ENCODE results near the gene CKS1B. TPM values are rescaled to one million over a fixed set of nuclear protein-coding genes. Genes with fewer than 3 reads are reported as not detected.

The CKS1B gene
- total RNA-seq, 1 donor from 2014 or later = 23.2 TPM

DNA sequence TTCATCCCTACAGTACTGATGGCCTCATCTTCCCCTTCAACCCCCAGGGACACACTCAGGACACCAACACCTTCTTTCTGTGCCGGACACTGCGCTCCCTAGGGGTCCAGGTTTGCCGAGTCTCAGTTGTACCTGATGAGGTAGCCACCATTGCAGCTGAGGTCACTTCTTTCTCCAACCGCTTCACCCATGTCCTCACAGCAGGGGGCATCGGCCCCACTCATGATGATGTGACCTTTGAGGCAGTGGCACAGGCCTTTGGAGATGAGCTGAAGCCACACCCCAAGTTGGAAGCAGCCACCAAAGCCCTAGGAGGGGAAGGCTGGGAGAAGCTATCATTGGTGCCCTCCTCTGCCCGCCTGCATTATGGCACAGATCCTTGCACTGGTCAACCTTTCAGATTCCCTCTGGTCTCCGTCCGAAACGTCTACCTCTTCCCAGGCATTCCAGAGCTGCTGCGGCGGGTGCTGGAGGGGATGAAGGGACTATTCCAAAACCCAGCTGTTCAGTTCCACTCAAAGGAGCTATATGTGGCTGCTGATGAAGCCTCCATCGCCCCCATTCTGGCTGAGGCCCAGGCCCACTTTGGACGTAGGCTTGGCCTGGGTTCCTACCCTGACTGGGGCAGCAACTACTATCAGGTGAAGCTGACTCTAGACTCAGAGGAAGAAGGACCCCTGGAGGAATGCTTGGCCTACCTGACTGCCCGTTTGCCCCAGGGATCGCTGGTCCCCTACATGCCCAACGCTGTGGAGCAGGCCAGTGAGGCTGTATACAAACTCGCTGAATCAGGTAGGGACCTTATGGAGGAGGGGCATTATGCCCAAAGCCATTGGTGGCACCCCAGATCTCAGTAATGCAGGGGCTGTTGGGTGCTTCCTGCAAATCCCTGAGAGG, 13.8 kb downstream of the CKS1B start:
- H3K27me3 Mint-ChIP-seq (ENCODE audit: low read depth) = no peaks in the 10 kb centered on the region
- H3K9me3 Mint-ChIP-seq (ENCODE audit: low read depth) = no peaks in the 10 kb centered on the region
- TF ChIP-seq, protein P1, sequence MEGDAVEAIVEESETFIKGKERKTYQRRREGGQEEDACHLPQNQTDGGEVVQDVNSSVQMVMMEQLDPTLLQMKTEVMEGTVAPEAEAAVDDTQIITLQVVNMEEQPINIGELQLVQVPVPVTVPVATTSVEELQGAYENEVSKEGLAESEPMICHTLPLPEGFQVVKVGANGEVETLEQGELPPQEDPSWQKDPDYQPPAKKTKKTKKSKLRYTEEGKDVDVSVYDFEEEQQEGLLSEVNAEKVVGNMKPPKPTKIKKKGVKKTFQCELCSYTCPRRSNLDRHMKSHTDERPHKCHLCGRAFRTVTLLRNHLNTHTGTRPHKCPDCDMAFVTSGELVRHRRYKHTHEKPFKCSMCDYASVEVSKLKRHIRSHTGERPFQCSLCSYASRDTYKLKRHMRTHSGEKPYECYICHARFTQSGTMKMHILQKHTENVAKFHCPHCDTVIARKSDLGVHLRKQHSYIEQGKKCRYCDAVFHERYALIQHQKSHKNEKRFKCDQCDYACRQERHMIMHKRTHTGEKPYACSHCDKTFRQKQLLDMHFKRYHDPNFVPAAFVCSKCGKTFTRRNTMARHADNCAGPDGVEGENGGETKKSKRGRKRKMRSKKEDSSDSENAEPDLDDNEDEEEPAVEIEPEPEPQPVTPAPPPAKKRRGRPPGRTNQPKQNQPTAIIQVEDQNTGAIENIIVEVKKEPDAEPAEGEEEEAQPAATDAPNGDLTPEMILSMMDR (IDR thresholded peaks at IDR 0.05) = no peak
- H3K4me3 Mint-ChIP-seq (ENCODE audit: unreplicated experiment) = no peak overlapping the region
- H3K36me3 Mint-ChIP-seq (ENCODE audit: low read depth) = peaks cover 7% of the 10 kb centered on the region
- H3K4me1 Mint-ChIP-seq (ENCODE audit: low read depth) = peaks cover 10% of the 10 kb centered on the region
- H3K27ac Mint-ChIP-seq (ENCODE audit: unreplicated experiment) = no peak overlapping the region
- peak; percentile 51 for DNase-seq (ENCODE audit: low spot score)

DNA sequence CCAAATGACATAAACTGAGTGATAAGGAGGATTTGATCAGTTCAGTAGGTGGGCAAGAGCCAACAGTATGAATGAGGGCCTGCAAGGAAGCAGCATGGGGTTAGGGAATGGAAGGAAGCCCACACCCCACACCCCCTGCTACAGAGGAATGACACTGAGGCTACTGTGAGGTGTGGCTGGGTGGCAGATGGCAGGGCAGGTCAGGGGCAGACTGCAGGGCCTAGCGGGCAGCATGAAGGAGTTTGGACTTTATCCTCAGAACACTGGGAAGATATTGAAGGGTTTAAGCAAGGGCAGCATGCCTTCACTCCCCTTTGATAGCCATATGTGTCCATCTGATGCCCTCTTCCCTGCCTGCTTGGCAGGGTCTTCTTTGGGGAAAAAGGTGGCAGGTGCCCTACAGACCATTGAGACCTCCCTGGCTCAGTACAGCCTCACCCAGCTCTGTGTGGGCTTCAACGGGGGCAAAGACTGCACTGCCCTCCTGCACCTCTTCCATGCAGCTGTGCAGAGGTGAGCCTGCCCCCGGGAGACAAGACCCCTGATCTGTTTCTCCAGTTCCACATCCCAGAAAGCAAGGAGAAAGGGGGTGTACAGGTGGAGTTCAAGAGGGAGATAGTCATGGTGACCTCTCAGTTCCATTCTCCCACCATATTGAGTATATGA, 14.8 kb downstream of the CKS1B start:
- Mint-ChIP-seq H3K27ac (ENCODE audit: unreplicated experiment) (no peak overlapping the region), H3K4me3 (ENCODE audit: unreplicated experiment) (no peak overlapping the region), H3K27me3 (ENCODE audit: low read depth) (no peaks in the 10 kb centered on the region), H3K4me1 (ENCODE audit: low read depth) (peaks cover 4% of the 10 kb centered on the region), H3K36me3 (ENCODE audit: low read depth) (peaks cover 7% of the 10 kb centered on the region), H3K9me3 (ENCODE audit: low read depth) (no peaks in the 10 kb centered on the region)
- TF ChIP-seq, protein P1 (IDR thresholded peaks at IDR 0.05) = no peak
- peak; percentile 51 for DNase-seq (ENCODE audit: low spot score)

DNA sequence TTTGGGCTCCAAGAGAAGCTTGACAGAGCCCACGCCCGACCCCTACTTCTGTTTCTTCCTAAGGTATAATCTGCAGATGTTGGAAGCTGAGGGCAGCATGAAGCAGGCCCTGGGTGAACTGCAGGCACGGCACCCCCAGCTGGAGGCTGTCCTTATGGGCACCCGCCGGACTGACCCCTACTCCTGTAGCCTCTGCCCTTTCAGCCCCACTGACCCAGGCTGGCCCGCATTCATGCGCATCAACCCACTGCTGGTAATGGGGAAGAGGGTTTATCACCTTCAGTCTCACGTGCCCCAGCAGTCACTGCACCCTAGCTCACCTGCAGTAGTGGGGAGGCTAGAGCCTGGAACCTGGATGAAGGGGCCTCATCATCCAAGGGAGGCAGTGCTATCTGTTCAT, 15.8 kb downstream of the CKS1B start:
- H3K9me3 Mint-ChIP-seq (ENCODE audit: low read depth) = no peaks in the 10 kb centered on the region
- H3K27ac Mint-ChIP-seq (ENCODE audit: unreplicated experiment) = no peak overlapping the region
- no peaks in the 10 kb centered on the region for H3K27me3 Mint-ChIP-seq (ENCODE audit: low read depth)
- TF ChIP-seq, protein P1 (IDR thresholded peaks at IDR 0.05) = no peak
- H3K4me3 Mint-ChIP-seq (ENCODE audit: unreplicated experiment) = no peak overlapping the region
- peaks cover 4% of the 10 kb centered on the region for H3K4me1 Mint-ChIP-seq (ENCODE audit: low read depth)
- DNase-seq (ENCODE audit: low spot score) = peak; percentile 92
- H3K36me3 Mint-ChIP-seq (ENCODE audit: low read depth) = peaks cover 7% of the 10 kb centered on the region

DNA sequence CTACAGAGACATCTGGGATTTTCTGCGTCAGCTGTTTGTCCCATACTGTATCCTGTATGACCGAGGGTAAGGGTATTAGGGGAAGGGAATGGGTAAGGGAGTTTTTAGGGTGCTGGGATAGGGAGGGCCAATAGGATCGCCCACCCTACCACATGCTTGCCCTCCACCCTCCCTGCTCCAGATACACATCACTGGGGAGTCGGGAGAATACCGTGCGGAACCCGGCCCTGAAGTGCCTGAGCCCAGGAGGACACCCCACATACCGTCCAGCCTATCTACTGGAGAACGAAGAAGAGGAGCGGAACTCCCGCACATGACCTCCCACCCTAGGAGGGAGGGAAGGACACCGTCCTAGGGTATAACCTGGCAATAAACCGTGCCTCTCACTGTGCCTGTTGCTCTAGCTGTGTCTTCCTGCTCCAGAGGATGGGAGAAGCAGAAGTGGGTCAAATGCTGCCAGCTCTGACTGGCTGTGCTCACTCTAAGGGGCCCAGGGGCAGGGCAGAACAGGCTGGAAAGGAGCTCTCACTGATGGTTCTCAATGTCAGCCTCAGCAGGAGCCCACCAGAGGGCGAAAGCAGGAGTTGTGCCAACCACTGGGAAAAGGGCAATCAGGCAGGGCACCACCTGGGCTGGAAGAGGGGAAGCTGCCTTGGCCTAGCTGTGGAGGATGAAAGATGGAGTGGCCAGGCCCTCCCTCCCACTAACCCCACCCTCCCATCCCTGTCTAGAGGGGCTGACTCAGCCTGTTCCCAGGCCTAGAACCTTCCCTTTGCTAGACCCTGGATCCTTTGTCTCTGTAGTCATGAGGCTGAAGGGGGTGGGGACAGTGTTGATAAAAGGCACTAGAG, 18.5 kb downstream of the CKS1B start:
- H3K4me3 Mint-ChIP-seq (ENCODE audit: unreplicated experiment) = no peak overlapping the region
- H3K36me3 Mint-ChIP-seq (ENCODE audit: low read depth) = peaks cover 7% of the 10 kb centered on the region
- peak; percentile 59 for DNase-seq (ENCODE audit: low spot score)
- H3K9me3 Mint-ChIP-seq (ENCODE audit: low read depth) = no peaks in the 10 kb centered on the region
- TF ChIP-seq, protein P1 (IDR thresholded peaks at IDR 0.05) = peak; percentile 50
- no peak overlapping the region for H3K27ac Mint-ChIP-seq (ENCODE audit: unreplicated experiment)
- no peaks in the 10 kb centered on the region for H3K27me3 Mint-ChIP-seq (ENCODE audit: low read depth)
- peaks cover 6% of the 10 kb centered on the region for H3K4me1 Mint-ChIP-seq (ENCODE audit: low read depth)

Data from chondrocyte (in vitro differentiated cells).